Measurements from ENCODE around the gene SDCCAG8. TPM values are rescaled to one million over a fixed set of nuclear protein-coding genes. Genes with fewer than 3 reads are reported as not detected.

Gene SDCCAG8
- total RNA-seq, 2 donors from 2014 or later = 18.5 to 20.3 TPM

DNA sequence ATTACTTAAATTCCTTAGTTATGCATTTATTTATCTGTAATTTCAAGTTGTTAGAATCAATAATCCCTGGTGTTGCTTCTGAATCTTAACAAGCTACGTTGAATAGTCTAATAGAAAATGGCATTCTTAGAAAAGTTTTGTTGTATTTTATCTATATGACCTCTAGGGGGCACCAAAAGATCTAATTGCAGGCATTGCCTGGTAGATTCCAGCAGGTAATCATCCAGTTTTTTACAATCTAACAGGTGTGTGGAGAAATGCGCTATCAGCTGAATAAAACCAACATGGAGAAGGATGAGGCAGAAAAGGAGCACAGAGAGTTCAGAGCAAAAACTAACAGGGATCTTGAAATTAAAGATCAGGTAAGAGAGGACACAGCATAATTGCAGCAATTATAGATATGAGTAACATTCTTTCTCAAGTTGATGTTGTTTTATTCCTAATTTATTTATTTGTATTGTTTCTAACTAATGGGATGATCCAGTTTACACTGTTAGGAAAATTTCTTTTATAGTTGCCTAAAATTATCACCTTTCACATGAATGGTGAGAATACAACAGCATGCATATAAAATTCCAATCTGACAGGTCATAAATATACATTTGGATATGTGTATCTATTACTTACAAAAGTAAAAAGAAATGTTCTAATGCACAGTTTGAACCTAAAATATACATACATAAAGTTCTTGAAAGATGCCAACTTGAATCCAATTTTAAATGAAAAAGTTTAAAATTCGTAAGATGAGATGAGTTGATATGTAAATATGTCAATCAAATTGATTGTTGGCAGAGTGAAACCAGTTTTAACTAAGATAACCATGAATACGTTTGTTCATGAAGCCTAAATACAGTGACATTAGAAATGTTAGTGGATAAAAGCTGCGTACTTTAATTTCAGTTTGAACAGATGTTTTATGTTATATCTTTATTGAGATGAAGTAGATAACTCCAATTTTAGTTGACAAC is 88.4 kb downstream of the SDCCAG8 start:
- ATAC-seq (no peak), DNase-seq (ENCODE audit: low spot score) (no peak)
- Mint-ChIP-seq H3K27me3 (no peaks in the 10 kb centered on the region), H3K36me3 (no peaks in the 10 kb centered on the region), H3K4me3 (no peak overlapping the region), H3K4me1 (ENCODE audit: low read depth in 2 of 2) (peaks cover 0 to 5% of the 10 kb centered on the region in 2 donors), H3K27ac (no peak overlapping the region), H3K9me3 (no peaks in the 10 kb centered on the region)

DNA sequence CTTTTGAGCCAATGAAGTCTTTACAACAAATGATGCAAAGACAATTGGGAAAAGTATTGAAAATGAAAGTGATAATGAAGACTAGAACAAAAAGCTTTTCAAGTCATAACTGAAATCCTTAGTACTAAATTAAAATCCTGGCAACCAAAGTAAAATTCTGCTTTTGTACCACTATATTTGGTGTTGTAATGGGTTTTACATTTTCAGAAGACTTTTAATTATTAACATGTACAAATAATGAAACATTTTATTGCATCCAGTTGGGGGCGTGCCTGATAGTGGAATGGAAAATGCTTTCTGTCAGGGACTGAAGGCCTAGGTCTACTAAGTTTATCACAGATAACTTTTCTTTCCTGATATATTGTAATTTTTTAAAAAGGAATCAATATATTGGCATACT is 89.4 kb downstream of the SDCCAG8 start:
- H3K4me3 Mint-ChIP-seq = no peak overlapping the region

DNA sequence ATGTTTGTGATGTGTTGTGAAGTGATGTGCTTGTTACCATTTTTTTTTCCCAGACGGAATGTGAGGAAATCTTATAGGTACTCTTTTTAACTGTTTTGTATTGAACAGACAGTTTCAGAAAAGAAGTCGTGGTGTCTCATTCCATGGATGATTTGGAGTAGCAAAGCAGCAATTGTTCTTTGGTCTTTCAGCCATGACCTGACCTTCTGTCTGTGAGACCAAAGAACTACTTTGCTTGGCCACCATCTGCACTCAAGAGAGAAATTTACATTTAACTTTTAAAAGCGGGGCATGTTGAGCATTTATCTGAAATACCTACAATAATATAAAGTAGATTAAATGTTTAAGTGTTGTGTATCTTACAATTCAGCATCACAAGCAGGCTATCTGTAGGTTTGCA is 90.2 kb downstream of the SDCCAG8 start:
- Mint-ChIP-seq H3K4me1 (ENCODE audit: low read depth in 2 of 2) (peaks cover 0 to 5% of the 10 kb centered on the region in 2 donors), H3K36me3 (no peaks in the 10 kb centered on the region), H3K4me3 (no peak overlapping the region), H3K27ac (peak overlapping the region in 1 of 2 donors; percentile 41), H3K9me3 (no peaks in the 10 kb centered on the region), H3K27me3 (no peaks in the 10 kb centered on the region)
- DNase-seq (ENCODE audit: low spot score) = no peak
- no peak for ATAC-seq

More for the DNA sequence above, 89.4 kb downstream of the SDCCAG8 start:
- H3K9me3 Mint-ChIP-seq = no peaks in the 10 kb centered on the region
- no peaks in the 10 kb centered on the region for H3K27me3 Mint-ChIP-seq
- peaks cover 0 to 5% of the 10 kb centered on the region in 2 donors for H3K4me1 Mint-ChIP-seq (ENCODE audit: low read depth in 2 of 2)
- H3K36me3 Mint-ChIP-seq = no peaks in the 10 kb centered on the region
- peak overlapping the region in 1 of 2 donors; percentile 41 for H3K27ac Mint-ChIP-seq
- DNase-seq (ENCODE audit: low spot score) (no peak), ATAC-seq (no peak)

- ATAC-seq (no peak), DNase-seq (ENCODE audit: low spot score) (no peak)
- H3K4me1 Mint-ChIP-seq (ENCODE audit: low read depth in 2 of 2) = peaks cover 0 to 5% of the 10 kb centered on the region in 2 donors
Observed at GRCh38 chr1:243346468-243346867, 90.6 kb downstream of the SDCCAG8 start.

DNA sequence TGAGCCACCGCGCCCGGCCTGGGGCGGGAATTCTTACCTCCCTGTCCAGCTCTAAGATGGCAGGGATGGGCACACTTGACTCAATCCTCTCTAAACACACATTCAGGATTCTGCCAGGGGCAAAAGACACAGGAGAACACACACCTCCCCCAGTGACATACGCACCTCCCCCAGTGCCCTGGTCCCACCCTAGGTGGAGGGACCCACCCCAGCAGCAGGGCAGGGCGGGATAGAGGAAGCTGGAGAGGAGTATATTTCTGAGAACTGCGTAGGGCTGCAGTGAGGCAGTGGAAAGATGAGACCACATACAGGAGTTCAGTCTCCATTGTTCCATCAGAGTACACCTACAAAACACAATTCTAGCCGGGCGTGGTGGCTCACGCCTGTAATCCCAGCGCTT is 92.5 kb downstream of the SDCCAG8 start:
- Mint-ChIP-seq H3K27me3 (no peaks in the 10 kb centered on the region), H3K27ac (no peak overlapping the region), H3K4me3 (no peak overlapping the region), H3K9me3 (no peaks in the 10 kb centered on the region), H3K4me1 (ENCODE audit: low read depth in 2 of 2) (peaks cover 0 to 5% of the 10 kb centered on the region in 2 donors), H3K36me3 (no peaks in the 10 kb centered on the region)
- DNase-seq (ENCODE audit: low spot score) (no peak), ATAC-seq (no peak)

More at GRCh38 chr1:243346468-243346867, 90.6 kb downstream of the SDCCAG8 start:
- Mint-ChIP-seq H3K36me3 (no peaks in the 10 kb centered on the region), H3K27ac (no peak overlapping the region), H3K9me3 (no peaks in the 10 kb centered on the region), H3K4me3 (no peak overlapping the region), H3K27me3 (no peaks in the 10 kb centered on the region)

DNA sequence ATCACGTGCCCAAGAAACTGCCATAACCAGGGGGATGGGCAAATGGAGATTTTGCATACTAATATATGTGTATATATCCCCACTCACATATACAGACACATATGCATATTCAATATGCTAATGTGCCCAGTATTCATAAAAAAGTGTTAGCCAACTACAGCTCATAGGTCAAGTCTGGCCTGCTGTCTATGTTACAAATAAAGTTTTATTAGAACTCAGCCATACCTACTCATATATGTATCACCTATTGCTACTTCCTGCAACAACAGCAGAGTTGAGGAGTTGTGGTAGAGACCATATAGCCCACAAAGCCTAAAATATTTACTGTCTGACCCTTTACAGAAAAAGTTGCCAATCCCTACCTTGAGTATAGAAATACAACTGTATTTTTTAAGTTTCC is 93.3 kb downstream of the SDCCAG8 start:
- DNase-seq (ENCODE audit: low spot score) (no peak), ATAC-seq (no peak)
- Mint-ChIP-seq H3K9me3 (no peaks in the 10 kb centered on the region), H3K36me3 (no peaks in the 10 kb centered on the region), H3K27ac (no peak overlapping the region), H3K27me3 (no peaks in the 10 kb centered on the region), H3K4me1 (ENCODE audit: low read depth in 2 of 2) (peaks cover 0 to 2% of the 10 kb centered on the region in 2 donors), H3K4me3 (no peak overlapping the region)

- Mint-ChIP-seq H3K4me1 (ENCODE audit: low read depth in 2 of 2) (peaks cover 7 to 17% of the 10 kb centered on the region in 2 donors), H3K9me3 (no peaks in the 10 kb centered on the region), H3K36me3 (no peaks in the 10 kb centered on the region), H3K4me3 (no peak overlapping the region), H3K27me3 (no peaks in the 10 kb centered on the region), H3K27ac (no peak overlapping the region)
- ATAC-seq (no peak), DNase-seq (ENCODE audit: low spot score) (no peak)
Observed at GRCh38 chr1:243351337-243351736, 95.5 kb downstream of the SDCCAG8 start.

DNA sequence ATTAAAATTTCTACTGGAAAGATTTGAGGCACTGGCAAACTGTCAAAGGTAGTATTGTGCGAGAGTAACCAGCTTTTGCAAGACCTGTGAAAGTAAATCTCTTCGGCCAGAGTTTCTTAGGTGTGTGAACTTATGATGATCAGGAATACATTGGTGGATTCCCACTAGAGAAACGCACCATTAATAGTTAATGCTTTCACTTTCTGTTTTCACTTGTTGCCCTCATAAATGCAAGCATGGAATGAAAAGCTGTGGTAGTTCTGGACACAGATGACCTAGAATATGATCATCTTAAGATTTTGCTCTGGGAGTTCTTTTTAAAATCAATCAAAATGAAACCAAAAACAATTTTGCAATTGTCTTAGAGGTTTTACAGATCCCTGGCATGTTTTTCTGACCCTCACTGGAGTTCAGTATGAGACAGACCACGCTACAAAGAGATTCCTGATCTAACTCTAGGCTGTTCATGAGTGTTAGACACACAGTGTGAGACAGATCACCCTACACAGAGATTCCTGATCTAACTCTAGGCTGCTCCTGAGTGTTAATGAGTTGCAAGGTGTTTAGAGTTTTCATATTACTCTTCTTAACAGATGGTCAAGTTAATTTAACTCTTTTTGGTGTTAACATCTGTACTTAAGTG is 98.8 kb downstream of the SDCCAG8 start:
- H3K27ac Mint-ChIP-seq = peak overlapping the region; percentile 42 to 50
- ATAC-seq = peak in 1 of 2 donors; percentile 79
- no peaks in the 10 kb centered on the region for H3K27me3 Mint-ChIP-seq
- no peaks in the 10 kb centered on the region for H3K36me3 Mint-ChIP-seq
- no peak for DNase-seq (ENCODE audit: low spot score)
- H3K9me3 Mint-ChIP-seq = no peaks in the 10 kb centered on the region
- peak overlapping the region; percentile 78 for H3K4me3 Mint-ChIP-seq
- H3K4me1 Mint-ChIP-seq (ENCODE audit: low read depth in 2 of 2) = peaks cover 7 to 17% of the 10 kb centered on the region in 2 donors

DNA sequence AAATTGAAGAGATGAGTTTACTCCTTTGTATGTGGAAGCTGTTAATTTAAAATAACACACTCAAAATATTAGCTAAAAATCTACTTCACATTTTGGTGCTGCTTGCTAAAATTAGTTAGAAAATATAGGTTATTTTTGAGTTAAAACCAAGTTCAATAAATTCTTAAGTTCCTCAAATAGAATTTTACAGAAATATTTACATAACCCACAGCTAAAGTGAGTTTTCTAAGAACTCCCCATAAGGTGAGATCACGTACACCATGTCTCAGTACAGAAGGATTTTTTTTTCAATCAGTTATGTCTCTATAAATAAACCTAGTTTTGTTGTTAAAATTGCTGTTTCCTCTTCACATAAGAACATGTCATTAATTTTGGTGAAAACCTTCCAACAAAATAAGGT is 108.0 kb downstream of the SDCCAG8 start:
- H3K27ac Mint-ChIP-seq = no peak overlapping the region
- no peaks in the 10 kb centered on the region for H3K27me3 Mint-ChIP-seq
- DNase-seq (ENCODE audit: low spot score) = no peak
- no peak for ATAC-seq
- no peak overlapping the region for H3K4me3 Mint-ChIP-seq
- peaks cover 4% of the 10 kb centered on the region for H3K36me3 Mint-ChIP-seq
- H3K9me3 Mint-ChIP-seq = no peaks in the 10 kb centered on the region
- no peaks in the 10 kb centered on the region for H3K4me1 Mint-ChIP-seq (ENCODE audit: low read depth in 2 of 2)

DNA sequence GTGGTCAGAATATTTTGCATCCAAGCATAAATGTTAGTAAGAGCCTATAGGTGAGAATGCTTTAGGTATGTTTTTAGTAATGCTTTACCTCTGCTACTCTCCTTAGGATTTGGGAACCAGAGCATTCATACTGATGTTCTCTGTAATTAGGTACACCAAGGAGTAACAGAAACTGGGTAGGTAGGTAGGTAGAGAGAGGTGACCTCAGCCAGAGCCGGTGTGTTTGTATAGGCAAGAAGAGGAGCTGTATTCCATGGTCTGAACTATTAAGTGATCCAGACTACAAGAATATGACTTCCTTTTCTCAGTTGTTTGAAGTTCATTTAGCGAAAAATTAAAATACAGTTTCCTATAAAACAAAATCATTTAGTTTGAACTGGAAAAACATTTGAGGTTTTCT is 108.5 kb downstream of the SDCCAG8 start:
- Mint-ChIP-seq H3K27ac (no peak overlapping the region), H3K27me3 (no peaks in the 10 kb centered on the region), H3K4me1 (ENCODE audit: low read depth in 2 of 2) (no peaks in the 10 kb centered on the region), H3K4me3 (no peak overlapping the region), H3K36me3 (peaks cover 4% of the 10 kb centered on the region), H3K9me3 (no peaks in the 10 kb centered on the region)
- DNase-seq (ENCODE audit: low spot score) (no peak), ATAC-seq (no peak)

GRCh38 chr1:243364866-243365265 is 109.0 kb downstream of the SDCCAG8 start:
- H3K27ac Mint-ChIP-seq = no peak overlapping the region
- no peaks in the 10 kb centered on the region for H3K4me1 Mint-ChIP-seq (ENCODE audit: low read depth in 2 of 2)
- DNase-seq (ENCODE audit: low spot score) (no peak), ATAC-seq (no peak)
- H3K27me3 Mint-ChIP-seq = no peaks in the 10 kb centered on the region
- no peak overlapping the region for H3K4me3 Mint-ChIP-seq
- no peaks in the 10 kb centered on the region for H3K9me3 Mint-ChIP-seq
- H3K36me3 Mint-ChIP-seq = peaks cover 4% of the 10 kb centered on the region

GRCh38 chr1:243367314-243367713 is 111.5 kb downstream of the SDCCAG8 start:
- Mint-ChIP-seq H3K27me3 (no peaks in the 10 kb centered on the region), H3K36me3 (no peaks in the 10 kb centered on the region), H3K27ac (no peak overlapping the region), H3K9me3 (no peaks in the 10 kb centered on the region), H3K4me1 (ENCODE audit: low read depth in 2 of 2) (no peaks in the 10 kb centered on the region), H3K4me3 (no peak overlapping the region)
- DNase-seq (ENCODE audit: low spot score) = no peak
- no peak for ATAC-seq

DNA sequence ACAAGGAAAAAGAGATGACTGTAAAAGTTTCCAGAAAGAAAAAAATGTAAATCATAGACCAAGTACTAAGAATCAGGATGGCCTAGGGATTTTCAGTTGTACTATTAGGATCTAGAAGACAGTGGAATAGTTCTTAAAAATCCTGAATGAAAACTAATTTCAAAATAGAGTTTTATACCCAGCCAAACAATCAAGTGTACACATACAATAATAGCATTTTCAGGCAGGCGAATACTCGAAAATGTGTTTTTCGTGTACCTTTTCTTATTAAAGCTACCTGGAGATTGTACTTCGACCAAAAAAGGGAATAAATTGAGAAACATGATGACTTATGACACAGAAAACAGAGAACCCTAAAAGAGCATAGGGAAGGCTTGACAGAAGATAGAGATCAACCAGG is 118.6 kb downstream of the SDCCAG8 start:
- peaks cover 18% of the 10 kb centered on the region for H3K36me3 Mint-ChIP-seq
- peaks cover 3% of the 10 kb centered on the region for H3K9me3 Mint-ChIP-seq
- no peak for DNase-seq (ENCODE audit: low spot score)
- no peak overlapping the region for H3K27ac Mint-ChIP-seq
- no peak overlapping the region for H3K4me3 Mint-ChIP-seq
- no peaks in the 10 kb centered on the region for H3K4me1 Mint-ChIP-seq (ENCODE audit: low read depth in 2 of 2)
- ATAC-seq = no peak
- no peaks in the 10 kb centered on the region for H3K27me3 Mint-ChIP-seq

DNA sequence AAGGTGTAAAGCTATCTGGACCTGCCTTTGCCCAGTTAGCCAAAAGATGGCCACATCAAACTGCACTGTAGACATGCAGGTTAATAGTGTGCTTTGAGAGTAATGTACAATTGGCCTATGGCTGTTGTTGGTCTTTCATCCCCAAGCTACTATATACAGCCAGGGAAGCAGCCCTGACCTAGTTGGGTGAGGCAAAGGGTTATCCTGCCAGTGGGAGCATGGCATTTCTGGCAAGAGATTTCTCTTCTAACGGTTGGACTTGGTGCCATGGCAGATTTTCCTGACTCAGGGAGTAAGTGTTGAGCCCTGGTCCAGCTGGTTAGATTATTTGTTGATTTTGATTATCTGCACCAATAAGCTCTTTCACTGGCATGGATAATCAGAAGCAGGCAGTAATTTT is 119.8 kb downstream of the SDCCAG8 start:
- DNase-seq (ENCODE audit: low spot score) (no peak), ATAC-seq (no peak)
- Mint-ChIP-seq H3K27me3 (no peaks in the 10 kb centered on the region), H3K9me3 (peaks cover 3% of the 10 kb centered on the region), H3K36me3 (peaks cover 18% of the 10 kb centered on the region), H3K27ac (no peak overlapping the region), H3K4me1 (ENCODE audit: low read depth in 2 of 2) (no peaks in the 10 kb centered on the region), H3K4me3 (no peak overlapping the region)
